K562 (cell line): Measurements from ENCODE around the gene CUTA. TPM values are rescaled to one million over a fixed set of nuclear protein-coding genes. Genes with fewer than 3 reads are reported as not detected.

Source experiments
- ATAC-seq: fragments of 200-7000 bp; cut with Tn5 transposase; 3 replicates; pipeline ENCODE4 v1.9.1; 2020; ENCODE audit warnings: moderate library complexity
- BruUV-seq: library from RNA; stranded (reverse); fragments of 400-500 nt; replicated peaks from 2 replicates; lab custom pipeline; 2021; lab: Mats Ljungman, UMichigan
- CTCF ChIA-PET: fragments of 300-600 bp; formaldehyde crosslinking; extraction: SDS; loops from one replicate; lab custom pipeline; 2021; ENCODE audit warnings: low intra/inter-chr PET ratio; lab: Yijun Ruan, JAX
- POLR2A ChIA-PET: fragments of 300-600, 350-650 bp; sonication (Branson Sonifier 250); formaldehyde crosslinking; extraction: SDS; loops from one replicate; lab custom pipeline; 2021; ENCODE audit warnings: antibody characterized with exemption, inconsistent platforms; lab: Yijun Ruan, JAX
- DNase-seq, 4 experiments: peaks; one replicate each; pipeline versions ENCODE4 v3.0.0 to v3.0.0-alpha.2; 2011 to 2018; ENCODE audit warnings: low spot score in 3 of 4, mixed read lengths in 3 of 4; ENCODE audit errors: extremely low read depth in 1 of 4
- FAIRE-seq: peaks from 2 replicates; lab custom pipeline; 2011; peaks lifted over from hg19 to GRCh38; lab: Jason Lieb, UNC
- H2AFZ ChIP-seq: 2 replicates; pipeline ENCODE4 v1.6.0; 2011; ENCODE audit warnings: low read depth, low read length, control low read depth, inconsistent platforms
- H3K27ac ChIP-seq: fragments of 200-600 bp; 3 replicates; pipeline ENCODE4 v1.8.0; 2011; ENCODE audit warnings: low read depth, mild to moderate bottlenecking, control low read depth, inconsistent platforms, low read length, moderate library complexity, mixed read lengths; ENCODE audit errors: extremely low read depth
- H3K27me3 ChIP-seq, 2 experiments: fragments of 300-600 bp in 1 of 2; 2 replicates in 1 of 2; 3 replicates in 1 of 2; pipeline versions ENCODE4 v1.6.0 to v1.8.0; 2011; ENCODE audit warnings: inconsistent platforms in 2 of 2, low read length in 2 of 2, mild to moderate bottlenecking in 1 of 2, mixed read lengths in 1 of 2, moderate library complexity in 1 of 2; ENCODE audit not compliant: control insufficient read depth in 2 of 2, insufficient read depth in 2 of 2
- H3K36me3 ChIP-seq: fragments of 300-600 bp; 3 replicates; pipeline ENCODE4 v1.8.0; 2011; ENCODE audit warnings: mild to moderate bottlenecking, low read length, inconsistent platforms; ENCODE audit not compliant: control insufficient read depth, insufficient read depth
- H3K4me1 ChIP-seq, 2 experiments: fragments of 200-600 bp in 1 of 2; replicated peaks in 1 of 2; 2 replicates in 1 of 2; 3 replicates in 1 of 2; pipeline versions ENCODE4 v1.5.1 to v1.8.0; 2011; ENCODE audit warnings: inconsistent platforms in 2 of 2, low read length in 2 of 2, mild to moderate bottlenecking in 1 of 2, mixed read lengths in 1 of 2, moderate library complexity in 1 of 2; ENCODE audit not compliant: control insufficient read depth in 2 of 2, insufficient read depth in 2 of 2
- H3K4me2 ChIP-seq: 2 replicates; pipeline ENCODE4 v1.6.1; 2011; ENCODE audit warnings: low read length, control low read depth, inconsistent platforms, mixed read lengths; ENCODE audit not compliant: insufficient read depth
- H3K4me3 ChIP-seq: fragments of 200-600 bp; sonication (generic), shearing (Covaris generic); 2 replicates; pipeline ENCODE4 v1.5.1; 2016; ENCODE audit warnings: control low read depth, inconsistent platforms
- H3K79me2 ChIP-seq: fragments of 200-600 bp; 3 replicates; pipeline ENCODE4 v1.8.0; 2011; ENCODE audit warnings: low read length, inconsistent platforms; ENCODE audit not compliant: control insufficient read depth, insufficient read depth
- H3K9ac ChIP-seq, 2 experiments: 2 replicates each; pipeline versions ENCODE4 v1.6.0 to v1.6.1; 2011; ENCODE audit warnings: low read depth in 2 of 2, low read length in 2 of 2, control low read depth in 1 of 2, inconsistent platforms in 1 of 2, mild to moderate bottlenecking in 1 of 2, mixed read lengths in 1 of 2; ENCODE audit not compliant: insufficient read depth in 1 of 2
- H3K9me1 ChIP-seq: one replicate; pipeline ENCODE4 v1.6.0; 2011; ENCODE audit warnings: inconsistent platforms, mild to moderate bottlenecking, low read length, moderate library complexity; ENCODE audit not compliant: control insufficient read depth, insufficient read depth
- H3K9me3 ChIP-seq: replicated peaks from 2 replicates; pipeline ENCODE4 v1.5.1; 2011; ENCODE audit warnings: low read depth, low read length, inconsistent platforms; ENCODE audit not compliant: control insufficient read depth, insufficient read depth
- H4K20me1 ChIP-seq: replicated peaks from 2 replicates; pipeline ENCODE4 v1.6.1; 2011; ENCODE audit warnings: low read length, inconsistent platforms, mixed read lengths; ENCODE audit not compliant: control insufficient read depth, insufficient read depth
- IFI16 ChIP-seq: fragments of 250-450 bp; sonication (Bioruptor Pico); IDR thresholded peaks from 2 replicates; pipeline ENCODE4 v2.1.2; 2022; ENCODE audit warnings: mild to moderate bottlenecking, inconsistent platforms
- MEIS2 ChIP-seq: fragments of 450-650 bp; IDR thresholded peaks from 2 replicates; pipeline ENCODE4 v1.6.1; 2014; ENCODE audit warnings: mild to moderate bottlenecking; ENCODE audit not compliant: partially characterized antibody
- RBBP5 ChIP-seq: fragments of 200-600 bp; sonication (generic); IDR thresholded peaks from 2 replicates; pipeline ENCODE4 v1.6.1; 2012; ENCODE audit warnings: borderline replicate concordance, mild to moderate bottlenecking, low read length, control low read depth, inconsistent platforms; ENCODE audit not compliant: insufficient read depth, poor library complexity, severe bottlenecking
- RUNX1 ChIP-seq: sonication (generic); IDR thresholded peaks from 2 replicates; pipeline ENCODE4 v1.6.1; 2016; ENCODE audit warnings: antibody characterized with exemption, low read depth
- THRA ChIP-seq: fragments of 450-650 bp; IDR thresholded peaks from 2 replicates; pipeline ENCODE4 v1.6.1; 2017; ENCODE audit warnings: mild to moderate bottlenecking, moderate library complexity
- ZBTB5 ChIP-seq: fragments of 450-650 bp; IDR thresholded peaks from 2 replicates; pipeline ENCODE4 v1.6.1; 2017; ENCODE audit warnings: antibody characterized with exemption
- ZNF384 ChIP-seq: IDR thresholded peaks from 2 replicates; pipeline ENCODE4 v1.6.1; 2012; ENCODE audit warnings: low read depth, low read length, improper control_type of control experiment
- WGBS: fragments of 100-300 bp; shearing (Covaris generic); methylation state at CpG from one replicate; pipeline ENCODE4 v1.1.6; 2016; ENCODE audit warnings: low coverage, mixed read lengths; ENCODE audit not compliant: insufficient coverage; ENCODE audit errors: missing lambda C conversion rate; 5-methylcytosine and 5-hydroxymethylcytosine counted together
- in situ Hi-C: fragments of 300-500 bp; cut with MboI; formaldehyde crosslinking; loops from 4 replicates; pipeline ENCODE4 v1.15.0; 2018; ENCODE audit warnings: inconsistent platforms, mixed read lengths
- intact Hi-C: fragments of 100-400 bp; cut with micrococcal nuclease; formaldehyde crosslinking; loops from 2 replicates; pipeline ENCODE4 v1.14.2; 2022
- polyA plus RNA-seq, 8 experiments: library from polyadenylated mRNA; depleted of rRNA in 4 of 8; stranded (reverse) in 5 of 8; unstranded in 3 of 8; fragments of >200 nt; fragmentation: Nextera tagmentation in 2 of 8; fragmentation: Illumina TruSeq in 1 of 8; extraction: Ambion mirVana in 2 of 8; extraction: Trizol in 1 of 8; gene quantifications; 2 replicates each; pipeline versions ENCODE4 v1.2.1 to v1.2.3, GENCODE V29; 2011 to 2014; ENCODE audit warnings: inconsistent platforms in 1 of 8, missing spikeins in 1 of 8
- total RNA-seq, 7 experiments: library from RNA; depleted of rRNA in 6 of 7; stranded (reverse); fragments of >200 nt in 6 of 7; fragmentation: Illumina TruSeq in 2 of 7; extraction: Trizol in 2 of 7; gene quantifications; 2 replicates each; pipeline versions ENCODE4 v1.2.1 to v1.2.3, GENCODE V29; 2011 to 2021; ENCODE audit warnings: low replicate concordance in 1 of 7

The CUTA gene
- total and polyA plus RNA-seq, 9 of the 15 experiments (the other 6 are each of a cell fraction or from before 2014, with no cell fraction given) = 166 to 682 (median 310) TPM

GRCh38 chr6:33373960-33374910, 43.7 kb downstream of the CUTA start:
- FAIRE-seq (no peak), ATAC-seq (no peak), DNase-seq (no peak)
- POLR2A ChIA-PET = interaction anchor here (0.5 to 2.1 kb wide), 11 partner anchors 9 to 103 kb away, joined by 3 to 6 read pairs (median 4); partner anchors contain the start of genes RPS18 and VPS52
- H3K27me3 ChIP-seq = no peaks in the 10 kb centered on the region
- intact Hi-C loops (loop anchor here (10.0 kb wide), 1 partner anchor 51 kb away; the partner anchor contains the start of gene SYNGAP1), in situ Hi-C loops (no loop called here)
- WGBS = 56% methylated on average over 8 of the region's 8 CpGs
- H3K4me2 ChIP-seq = no peak overlapping the region
- no peak overlapping the region for H3K4me3 ChIP-seq
- no TSS peak for BruUV-seq
- no peaks in the 10 kb centered on the region for H3K9me1 ChIP-seq
- no peak for TF ChIP-seq ZBTB5
- no peak for TF ChIP-seq THRA
- TF ChIP-seq MEIS2 = peak; percentile 2
- no peak for TF ChIP-seq IFI16
- no peak for TF ChIP-seq RUNX1
- TF ChIP-seq RBBP5 = no peak
- 0 out of 2 replicates have a peak, but pooled peaks have one; percentile 10 for TF ChIP-seq ZNF384
- H2AFZ ChIP-seq = peak overlapping the region; percentile 15; the same call in 1 of the 2 replicates
- H3K4me1 ChIP-seq = peaks cover 44 to 53% of the 10 kb centered on the region in 2 experiments
- no peaks in the 10 kb centered on the region for H4K20me1 ChIP-seq
- H3K27ac ChIP-seq = no peak overlapping the region
- no peaks in the 10 kb centered on the region for H3K9me3 ChIP-seq
- H3K36me3 ChIP-seq = no peaks in the 10 kb centered on the region
- CTCF ChIA-PET = interaction anchor here (0.6 to 0.7 kb wide), 2 partner anchors 9 to 77 kb away, joined by 5 to 7 read pairs; no protein-coding TSS in a partner anchor
- H3K9ac ChIP-seq = peak overlapping the region in 1 of 2 experiments; percentile 69; a peak in 1 of 4 replicates
- no peaks in the 10 kb centered on the region for H3K79me2 ChIP-seq
